ENCODE data around the gene WNT9A. TPM values are rescaled to one million over a fixed set of nuclear protein-coding genes. Genes with fewer than 3 reads are reported as not detected.

Gene WNT9A
- total and polyA plus RNA-seq, 9 of the 15 experiments (the other 6 are each of a cell fraction or from before 2014, with no cell fraction given), result 0.04 to 0.17 (median 0.10) TPM; not detected in 4

DNA sequence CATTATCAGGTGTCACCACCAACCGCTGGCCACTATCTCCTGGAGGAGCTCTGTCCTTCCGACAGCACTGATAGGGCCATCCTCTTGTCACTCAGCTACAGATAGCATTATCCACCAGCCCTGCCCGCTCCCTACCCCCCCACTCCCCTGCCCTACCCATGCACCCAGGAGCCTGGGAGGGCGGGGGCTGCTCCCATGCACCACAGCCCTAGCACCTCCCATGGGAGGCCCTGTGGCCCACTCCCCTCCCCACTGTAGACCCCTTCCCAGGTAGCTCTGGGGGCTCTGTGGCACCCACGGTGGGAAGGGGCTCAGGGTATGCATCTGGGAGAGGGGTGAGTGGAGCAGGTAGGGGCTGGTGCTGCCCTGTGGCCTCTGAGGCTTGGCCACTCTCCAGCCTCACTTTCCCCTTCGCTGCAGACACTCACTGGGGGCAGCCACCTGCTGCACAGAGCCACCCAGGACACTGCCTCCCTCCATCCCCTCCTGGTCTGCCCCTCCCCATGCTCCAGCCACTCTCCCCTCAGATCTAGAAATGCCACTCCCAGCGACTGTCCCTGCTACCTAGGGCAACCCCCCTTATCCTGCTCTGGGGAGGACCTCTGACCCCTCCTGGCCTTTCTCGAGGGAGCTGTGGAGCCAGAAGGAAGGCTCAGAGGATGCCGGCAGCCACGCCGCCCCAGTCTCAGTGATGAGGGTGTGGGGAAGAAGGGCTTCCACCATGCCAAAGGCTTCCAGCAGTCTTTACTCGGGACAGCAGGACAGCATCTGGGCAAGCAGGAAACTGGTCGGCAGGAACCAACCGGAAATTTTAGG is 58.5 kb downstream of the WNT9A start (continued):
- TF ChIP-seq TSHZ1 (CRISPR knock-in tag; IDR thresholded peaks at IDR 0.05), result no peak
- TF ChIP-seq CEBPB (tag; IDR thresholded peaks at IDR 0.05), result no peak
- TF ChIP-seq JUND (IDR thresholded peaks at IDR 0.05; ENCODE audit: borderline replicate concordance, low read depth, low read length), result no peak
- TF ChIP-seq JUND (tag; IDR thresholded peaks at IDR 0.05; ENCODE audit: borderline replicate concordance, low read depth, low read length), result peak; percentile 17; the same call in 1 of the 3 replicates
- no peak for TF ChIP-seq MTA2 (IDR thresholded peaks at IDR 0.05; ENCODE audit: low read depth)
- peak; percentile 75 for TF ChIP-seq CBFA2T3 (IDR thresholded peaks at IDR 0.05)
- no peak for TF ChIP-seq CEBPG (CRISPR knock-in tag; IDR thresholded peaks at IDR 0.05)
- no peak for TF ChIP-seq CEBPG (tag; conservative IDR thresholded peaks at IDR 0.05 in 1 of 2, IDR thresholded peaks at IDR 0.05 in 1 of 2)
- no peak for TF ChIP-seq PHF21A (IDR thresholded peaks at IDR 0.05; ENCODE audit: borderline replicate concordance, low read depth)
- no peak for TF ChIP-seq ZNF717 (CRISPR knock-in tag; IDR thresholded peaks at IDR 0.05)
- TF ChIP-seq RFX5 (IDR thresholded peaks at IDR 0.05; ENCODE audit: low read depth, low read length), result no peak
- TF ChIP-seq, protein P1, sequence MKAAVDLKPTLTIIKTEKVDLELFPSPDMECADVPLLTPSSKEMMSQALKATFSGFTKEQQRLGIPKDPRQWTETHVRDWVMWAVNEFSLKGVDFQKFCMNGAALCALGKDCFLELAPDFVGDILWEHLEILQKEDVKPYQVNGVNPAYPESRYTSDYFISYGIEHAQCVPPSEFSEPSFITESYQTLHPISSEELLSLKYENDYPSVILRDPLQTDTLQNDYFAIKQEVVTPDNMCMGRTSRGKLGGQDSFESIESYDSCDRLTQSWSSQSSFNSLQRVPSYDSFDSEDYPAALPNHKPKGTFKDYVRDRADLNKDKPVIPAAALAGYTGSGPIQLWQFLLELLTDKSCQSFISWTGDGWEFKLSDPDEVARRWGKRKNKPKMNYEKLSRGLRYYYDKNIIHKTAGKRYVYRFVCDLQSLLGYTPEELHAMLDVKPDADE (conservative IDR thresholded peaks at IDR 0.05; ENCODE audit: control insufficient read depth, low read depth, low read length), result no peak
- no peak for TF ChIP-seq ATF4 (CRISPR knock-in tag; IDR thresholded peaks at IDR 0.05)
- no peak for TF ChIP-seq XRCC3 (IDR thresholded peaks at IDR 0.05)
- peak; percentile 79 for TF ChIP-seq VEZF1 (CRISPR knock-in tag; IDR thresholded peaks at IDR 0.05)
- TF ChIP-seq ZNF764 (CRISPR knock-in tag; IDR thresholded peaks at IDR 0.05; ENCODE audit: low read depth), result no peak
- no peak for TF ChIP-seq SRSF7 (optimal IDR thresholded peaks at IDR 0.05; ENCODE audit: low read depth, low read length)
- peak; percentile 54; the same call in 1 of the 2 replicates for TF ChIP-seq EP300 (IDR thresholded peaks at IDR 0.05; ENCODE audit: low read length)
- peak; percentile 74 for TF ChIP-seq TCF3 (CRISPR knock-in tag; IDR thresholded peaks at IDR 0.05)
- peak; percentile 29 for TF ChIP-seq HMGN3 (IDR thresholded peaks at IDR 0.05; ENCODE audit: borderline replicate concordance, extremely low read depth, insufficient read length, low read depth, low read length)
- no peak for TF ChIP-seq ZC3H8 (IDR thresholded peaks at IDR 0.05)
- no peak for TF ChIP-seq ZNF699 (CRISPR knock-in tag; IDR thresholded peaks at IDR 0.05; ENCODE audit: insufficient replicate concordance)
